MM.1S (cell line): ENCODE results near the gene PTK7.

Experiments
- EZH2 ChIP-seq: fragments of 300-600 bp; sonication (generic); optimal IDR thresholded peaks from 2 replicates; pipeline ENCODE3; 2017; ENCODE audit warnings: low read depth, mild to moderate bottlenecking, antibody characterized with exemption, low read length, mixed read lengths
- EZH2phosphoT487 ChIP-seq: fragments of 300-600 bp; sonication (generic); IDR thresholded peaks from 2 replicates; pipeline ENCODE4 v1.6.1; 2018; ENCODE audit warnings: antibody characterized with exemption, low read length
- TF ChIP-seq, protein P1 (sequence below): fragments of 300-600 bp; sonication (generic); IDR thresholded peaks from 2 replicates; pipeline ENCODE4 v1.5.1; 2016; ENCODE audit warnings: antibody characterized with exemption, low read length, mixed read lengths

DNA sequence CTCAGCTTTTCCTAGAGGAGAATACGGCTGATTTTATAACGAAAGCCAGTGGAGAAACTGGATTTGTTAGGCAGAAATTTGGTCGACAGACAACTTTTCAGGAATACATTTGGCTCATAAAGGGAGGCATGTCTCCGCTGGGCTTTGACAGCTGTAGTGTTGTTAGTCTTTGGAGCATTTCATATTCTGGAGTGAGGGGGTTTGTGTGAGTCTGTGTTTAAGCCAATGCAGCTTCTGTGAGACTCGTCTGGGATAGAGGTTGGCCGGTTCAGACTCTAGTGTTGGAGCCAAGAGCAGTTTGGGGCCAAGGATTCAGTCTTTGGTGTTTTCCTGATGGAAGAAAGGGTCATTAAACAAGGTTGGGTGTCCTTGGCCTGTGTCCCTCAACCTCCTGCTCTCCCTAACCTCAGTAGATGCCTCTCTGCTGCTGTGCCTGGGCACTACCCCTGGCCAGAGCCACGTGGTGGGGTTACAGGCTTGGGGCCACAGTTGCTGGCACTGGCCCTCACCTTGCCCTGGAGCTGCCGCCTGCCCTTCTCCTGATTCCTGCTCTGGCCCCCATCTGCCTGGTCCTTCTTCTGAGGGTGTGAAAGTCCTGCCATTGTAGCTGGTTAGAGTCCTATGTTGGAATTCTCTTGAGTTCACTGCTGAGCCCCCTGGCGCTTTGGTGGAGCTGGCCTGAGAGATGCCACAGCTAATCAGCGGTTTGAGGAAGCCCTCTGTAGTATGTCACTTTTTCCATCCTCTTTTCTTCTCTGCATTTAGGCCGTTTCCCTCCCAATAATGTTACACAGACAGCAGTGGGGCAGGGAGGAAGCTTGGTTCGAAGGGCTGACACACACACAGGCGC is 6.9 kb downstream of the PTK7 start:
- no peak for TF ChIP-seq EZH2phosphoT487
- TF ChIP-seq, protein P1, sequence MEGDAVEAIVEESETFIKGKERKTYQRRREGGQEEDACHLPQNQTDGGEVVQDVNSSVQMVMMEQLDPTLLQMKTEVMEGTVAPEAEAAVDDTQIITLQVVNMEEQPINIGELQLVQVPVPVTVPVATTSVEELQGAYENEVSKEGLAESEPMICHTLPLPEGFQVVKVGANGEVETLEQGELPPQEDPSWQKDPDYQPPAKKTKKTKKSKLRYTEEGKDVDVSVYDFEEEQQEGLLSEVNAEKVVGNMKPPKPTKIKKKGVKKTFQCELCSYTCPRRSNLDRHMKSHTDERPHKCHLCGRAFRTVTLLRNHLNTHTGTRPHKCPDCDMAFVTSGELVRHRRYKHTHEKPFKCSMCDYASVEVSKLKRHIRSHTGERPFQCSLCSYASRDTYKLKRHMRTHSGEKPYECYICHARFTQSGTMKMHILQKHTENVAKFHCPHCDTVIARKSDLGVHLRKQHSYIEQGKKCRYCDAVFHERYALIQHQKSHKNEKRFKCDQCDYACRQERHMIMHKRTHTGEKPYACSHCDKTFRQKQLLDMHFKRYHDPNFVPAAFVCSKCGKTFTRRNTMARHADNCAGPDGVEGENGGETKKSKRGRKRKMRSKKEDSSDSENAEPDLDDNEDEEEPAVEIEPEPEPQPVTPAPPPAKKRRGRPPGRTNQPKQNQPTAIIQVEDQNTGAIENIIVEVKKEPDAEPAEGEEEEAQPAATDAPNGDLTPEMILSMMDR: no peak
- TF ChIP-seq EZH2: no peak
